Measurements from ENCODE around the gene ALKBH1. TPM values are rescaled to one million over a fixed set of nuclear protein-coding genes. Genes with fewer than 3 reads are reported as not detected.

Gene ALKBH1
- total RNA-seq, 1 experiment from 2014 or later: 17.1 TPM

DNA sequence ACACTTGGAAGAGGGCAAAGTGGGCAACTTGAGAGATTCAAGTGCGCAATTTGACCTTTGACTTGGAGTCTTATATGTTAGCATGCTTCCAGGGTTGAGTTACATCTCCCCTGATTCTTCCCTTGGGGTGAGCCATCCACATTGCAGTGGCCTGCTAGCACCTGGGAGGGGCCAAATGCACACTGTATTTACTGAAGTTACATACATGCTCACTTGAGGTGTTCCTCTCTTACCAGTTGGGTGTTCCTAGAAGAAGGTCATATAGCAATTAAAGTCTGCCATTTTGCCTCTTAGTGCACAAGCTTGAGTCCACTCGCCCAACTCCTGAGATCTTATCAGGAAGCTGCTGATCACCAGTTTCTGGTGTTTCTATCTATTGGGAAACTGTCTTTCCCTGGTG is 77.7 kb downstream of the ALKBH1 start:
- ChIA-PET CTCF (no interaction called here), POLR2A (no interaction called here)
- Histone ChIP-seq H3K9me3 (peaks cover 25% of the 10 kb centered on the region), H3K36me3 (ENCODE audit: control insufficient read depth, insufficient read depth, low read length) (no peaks in the 10 kb centered on the region), H3K4me1 (no peaks in the 10 kb centered on the region), H3K4me3 (ENCODE audit: low read depth, low read length) (no peak overlapping the region), H3K27me3 (replicated peaks; ENCODE audit: control insufficient read depth, insufficient read depth, low read length) (no peaks in the 10 kb centered on the region)
- no TSS peak for BruUV-seq (replicated peaks)
- TF ChIP-seq, protein P1, sequence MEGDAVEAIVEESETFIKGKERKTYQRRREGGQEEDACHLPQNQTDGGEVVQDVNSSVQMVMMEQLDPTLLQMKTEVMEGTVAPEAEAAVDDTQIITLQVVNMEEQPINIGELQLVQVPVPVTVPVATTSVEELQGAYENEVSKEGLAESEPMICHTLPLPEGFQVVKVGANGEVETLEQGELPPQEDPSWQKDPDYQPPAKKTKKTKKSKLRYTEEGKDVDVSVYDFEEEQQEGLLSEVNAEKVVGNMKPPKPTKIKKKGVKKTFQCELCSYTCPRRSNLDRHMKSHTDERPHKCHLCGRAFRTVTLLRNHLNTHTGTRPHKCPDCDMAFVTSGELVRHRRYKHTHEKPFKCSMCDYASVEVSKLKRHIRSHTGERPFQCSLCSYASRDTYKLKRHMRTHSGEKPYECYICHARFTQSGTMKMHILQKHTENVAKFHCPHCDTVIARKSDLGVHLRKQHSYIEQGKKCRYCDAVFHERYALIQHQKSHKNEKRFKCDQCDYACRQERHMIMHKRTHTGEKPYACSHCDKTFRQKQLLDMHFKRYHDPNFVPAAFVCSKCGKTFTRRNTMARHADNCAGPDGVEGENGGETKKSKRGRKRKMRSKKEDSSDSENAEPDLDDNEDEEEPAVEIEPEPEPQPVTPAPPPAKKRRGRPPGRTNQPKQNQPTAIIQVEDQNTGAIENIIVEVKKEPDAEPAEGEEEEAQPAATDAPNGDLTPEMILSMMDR (IDR thresholded peaks at IDR 0.05; ENCODE audit: insufficient read depth in 1 of 2, low read depth in 1 of 2, low read length in 1 of 2, severe bottlenecking in 1 of 2, unreplicated experiment in 1 of 2): no peak
- Mint-ChIP-seq H3K4me3 (ENCODE audit: unreplicated experiment) (no peak overlapping the region), H3K4me1 (ENCODE audit: low read depth, unreplicated experiment) (no peaks in the 10 kb centered on the region), H3K27me3 (ENCODE audit: insufficient read depth, unreplicated experiment) (no peaks in the 10 kb centered on the region), H3K27ac (ENCODE audit: unreplicated experiment) (no peak overlapping the region), H3K36me3 (ENCODE audit: insufficient read depth, unreplicated experiment) (no peaks in the 10 kb centered on the region), H3K9me3 (ENCODE audit: unreplicated experiment) (peaks cover 27% of the 10 kb centered on the region)
- DNase-seq: no peak
- intact Hi-C loops (cut with micrococcal nuclease; ENCODE audit: unreplicated experiment): no loop called here

DNA sequence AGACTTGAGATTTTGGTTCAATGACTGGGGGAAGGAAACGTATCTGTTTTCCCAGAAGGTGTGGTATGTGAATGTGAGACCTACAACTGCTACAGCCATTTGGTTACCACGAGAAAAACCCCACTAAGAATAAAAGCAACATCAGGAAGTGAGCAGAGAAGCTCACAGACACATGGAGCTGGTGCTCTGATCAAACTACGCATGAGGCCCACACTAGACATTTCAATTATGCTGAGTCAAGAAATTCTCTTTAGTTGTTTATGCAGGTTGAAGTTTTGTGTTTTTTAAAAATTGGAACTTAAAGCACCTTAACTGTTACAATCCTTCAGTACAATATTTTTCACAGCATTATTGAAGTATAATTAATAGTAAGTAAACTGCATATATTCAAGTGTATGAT is 82.5 kb downstream of the ALKBH1 start:
- no peak overlapping the region for H3K4me3 Mint-ChIP-seq (ENCODE audit: unreplicated experiment)
- Histone ChIP-seq H3K27me3 (replicated peaks; ENCODE audit: control insufficient read depth, insufficient read depth, low read length) (no peaks in the 10 kb centered on the region), H3K36me3 (ENCODE audit: control insufficient read depth, insufficient read depth, low read length) (no peaks in the 10 kb centered on the region), H3K4me1 (no peaks in the 10 kb centered on the region), H3K9me3 (no peaks in the 10 kb centered on the region), H3K4me3 (ENCODE audit: low read depth, low read length) (no peak overlapping the region)
- POLR2A ChIA-PET: no interaction called here
- no TSS peak for BruUV-seq (replicated peaks)
- H3K27me3 Mint-ChIP-seq (ENCODE audit: insufficient read depth, unreplicated experiment): no peaks in the 10 kb centered on the region
- CTCF ChIA-PET: no interaction called here
- no peaks in the 10 kb centered on the region for H3K36me3 Mint-ChIP-seq (ENCODE audit: insufficient read depth, unreplicated experiment)
- H3K4me1 Mint-ChIP-seq (ENCODE audit: low read depth, unreplicated experiment): no peaks in the 10 kb centered on the region
- intact Hi-C loops (cut with micrococcal nuclease; ENCODE audit: unreplicated experiment): no loop called here
- peaks cover 10% of the 10 kb centered on the region for H3K9me3 Mint-ChIP-seq (ENCODE audit: unreplicated experiment)
- no peak for DNase-seq
- H3K27ac Mint-ChIP-seq (ENCODE audit: unreplicated experiment): no peak overlapping the region
- TF ChIP-seq, protein P1 (IDR thresholded peaks at IDR 0.05; ENCODE audit: insufficient read depth in 1 of 2, low read depth in 1 of 2, low read length in 1 of 2, severe bottlenecking in 1 of 2, unreplicated experiment in 1 of 2): no peak

DNA sequence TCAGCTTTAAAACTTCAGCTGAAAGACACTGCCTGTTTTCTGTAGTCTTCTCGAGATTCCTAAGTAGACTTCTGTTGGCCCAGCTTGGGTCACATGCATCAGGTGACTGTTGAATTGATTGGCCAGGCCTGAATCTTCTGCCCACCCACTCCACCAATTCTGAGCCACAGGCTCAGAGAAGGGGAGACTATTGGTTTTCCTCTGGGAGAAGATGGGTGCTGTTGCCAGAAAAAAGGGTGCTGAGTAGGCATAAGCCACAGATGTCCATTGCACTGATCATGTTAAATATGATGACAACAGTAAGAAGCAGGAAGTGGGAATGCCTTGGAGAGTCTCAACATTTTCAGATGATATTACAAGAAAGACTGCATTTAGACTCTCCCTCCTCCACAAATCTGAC is 84.6 kb downstream of the ALKBH1 start:
- H3K9me3 ChIP-seq: no peaks in the 10 kb centered on the region
- H3K4me1 Mint-ChIP-seq (ENCODE audit: low read depth, unreplicated experiment): no peaks in the 10 kb centered on the region
- CTCF ChIA-PET: no interaction called here
- H3K9me3 Mint-ChIP-seq (ENCODE audit: unreplicated experiment): no peaks in the 10 kb centered on the region
- TF ChIP-seq, protein P1 (IDR thresholded peaks at IDR 0.05; ENCODE audit: insufficient read depth in 1 of 2, low read depth in 1 of 2, low read length in 1 of 2, severe bottlenecking in 1 of 2, unreplicated experiment in 1 of 2): no peak
- no peaks in the 10 kb centered on the region for H3K4me1 ChIP-seq
- H3K27me3 Mint-ChIP-seq (ENCODE audit: insufficient read depth, unreplicated experiment): no peaks in the 10 kb centered on the region
- BruUV-seq (replicated peaks): no TSS peak
- no peaks in the 10 kb centered on the region for H3K27me3 ChIP-seq (replicated peaks; ENCODE audit: control insufficient read depth, insufficient read depth, low read length)
- intact Hi-C loops (cut with micrococcal nuclease; ENCODE audit: unreplicated experiment): no loop called here
- H3K4me3 Mint-ChIP-seq (ENCODE audit: unreplicated experiment): no peak overlapping the region
- no peaks in the 10 kb centered on the region for H3K36me3 ChIP-seq (ENCODE audit: control insufficient read depth, insufficient read depth, low read length)
- POLR2A ChIA-PET: no interaction called here
- H3K4me3 ChIP-seq (ENCODE audit: low read depth, low read length): no peak overlapping the region
- H3K36me3 Mint-ChIP-seq (ENCODE audit: insufficient read depth, unreplicated experiment): peaks cover 5% of the 10 kb centered on the region
- no peak for DNase-seq
- no peak overlapping the region for H3K27ac Mint-ChIP-seq (ENCODE audit: unreplicated experiment)

Other genes starting within 250 kb of the ALKBH1 start
- 161 and 193 TPM in 2 replicates for gene AHSA1, start 249.9 kb downstream of the ALKBH1 start, total RNA-seq (2022)
- 10.6 and 13.3 TPM in 2 replicates for gene ISM2, start 209.2 kb downstream of the ALKBH1 start, total RNA-seq (2022)
- gene SPTLC2, start 91.4 kb downstream of the ALKBH1 start, total RNA-seq (2022): 45.8 and 49.6 TPM in 2 replicates
- gene SLIRP, start 80 bp upstream of the ALKBH1 start, total RNA-seq (2022): 204 and 208 TPM in 2 replicates
- gene SNW1, start 53.1 kb upstream of the ALKBH1 start, total RNA-seq (2022): 105 and 119 TPM in 2 replicates
- gene ADCK1, start 92.1 kb upstream of the ALKBH1 start, total RNA-seq (2022): 8.8 and 9.7 TPM in 2 replicates